ENCODE measurements around the gene NKX1-1. TPM values are rescaled to one million over a fixed set of nuclear protein-coding genes. Genes with fewer than 3 reads are reported as not detected.

Gene NKX1-1
- polyA plus RNA-seq, 1 donor (not counting 4 experiments of a cell fraction or from before 2014, with no cell fraction given) = not detected

GRCh38 chr4:1427010-1427409, 20.8 kb upstream of the NKX1-1 start:
- dilution Hi-C loops (cut with MboI; ENCODE audit: extremely low pct_ligation_motif_present, low sequenced_read_pairs) = no loop called here
- H3K27me3 ChIP-seq (ENCODE audit: control insufficient read depth, extremely low read depth, insufficient read depth, low read length) = no peaks in the 10 kb centered on the region

GRCh38 chr4:1421657-1422056, 15.4 kb upstream of the NKX1-1 start:
- FAIRE-seq (no peak), DNase-seq (ENCODE audit: low read depth, low spot score) (no peak)
- Histone ChIP-seq H3K79me2 (ENCODE audit: control insufficient read depth, insufficient read depth, low read length) (no peaks in the 10 kb centered on the region), H3K4me1 (ENCODE audit: control insufficient read depth, extremely low read depth, insufficient read depth, low read length) (no peaks in the 10 kb centered on the region), H2AFZ (ENCODE audit: control insufficient read depth, low read length) (no peak overlapping the region), H3K9me3 (ENCODE audit: control insufficient read depth, low read depth, low read length) (no peaks in the 10 kb centered on the region), H3K4me3 (ENCODE audit: control insufficient read depth in 2 of 3, extremely low read depth in 1 of 3, insufficient read depth in 2 of 3, low read depth in 1 of 3, low read length in 3 of 3) (no peak overlapping the region), H3K9ac (ENCODE audit: control insufficient read depth, extremely low read depth, insufficient read depth, low read length) (no peak overlapping the region), H4K20me1 (ENCODE audit: control insufficient read depth, extremely low read depth, insufficient read depth, low read length) (peaks cover 2% of the 10 kb centered on the region), H3K27me3 (ENCODE audit: control insufficient read depth, extremely low read depth, insufficient read depth, low read length) (peaks cover 4% of the 10 kb centered on the region), H3K36me3 (ENCODE audit: control insufficient read depth in 2 of 2, extremely low read depth in 1 of 2, insufficient read depth in 2 of 2, low read length in 2 of 2) (no peaks in the 10 kb centered on the region), H3K4me2 (ENCODE audit: control insufficient read depth, extremely low read depth, insufficient read depth, low read depth, low read length) (no peak overlapping the region), H3K27ac (ENCODE audit: control insufficient read depth, insufficient read depth, low read length) (no peak overlapping the region), H3K9me1 (ENCODE audit: control insufficient read depth, extremely low read depth, insufficient read depth, low read length) (no peaks in the 10 kb centered on the region)
- dilution Hi-C loops (cut with MboI; ENCODE audit: extremely low pct_ligation_motif_present, low sequenced_read_pairs) = loop anchor here (25.0 kb wide), 1 partner anchor 216 kb away; no protein-coding TSS in a partner anchor
- no peak for TF ChIP-seq EZH2 (IDR thresholded peaks at IDR 0.05; ENCODE audit: low read length)
- TF ChIP-seq, protein P1, sequence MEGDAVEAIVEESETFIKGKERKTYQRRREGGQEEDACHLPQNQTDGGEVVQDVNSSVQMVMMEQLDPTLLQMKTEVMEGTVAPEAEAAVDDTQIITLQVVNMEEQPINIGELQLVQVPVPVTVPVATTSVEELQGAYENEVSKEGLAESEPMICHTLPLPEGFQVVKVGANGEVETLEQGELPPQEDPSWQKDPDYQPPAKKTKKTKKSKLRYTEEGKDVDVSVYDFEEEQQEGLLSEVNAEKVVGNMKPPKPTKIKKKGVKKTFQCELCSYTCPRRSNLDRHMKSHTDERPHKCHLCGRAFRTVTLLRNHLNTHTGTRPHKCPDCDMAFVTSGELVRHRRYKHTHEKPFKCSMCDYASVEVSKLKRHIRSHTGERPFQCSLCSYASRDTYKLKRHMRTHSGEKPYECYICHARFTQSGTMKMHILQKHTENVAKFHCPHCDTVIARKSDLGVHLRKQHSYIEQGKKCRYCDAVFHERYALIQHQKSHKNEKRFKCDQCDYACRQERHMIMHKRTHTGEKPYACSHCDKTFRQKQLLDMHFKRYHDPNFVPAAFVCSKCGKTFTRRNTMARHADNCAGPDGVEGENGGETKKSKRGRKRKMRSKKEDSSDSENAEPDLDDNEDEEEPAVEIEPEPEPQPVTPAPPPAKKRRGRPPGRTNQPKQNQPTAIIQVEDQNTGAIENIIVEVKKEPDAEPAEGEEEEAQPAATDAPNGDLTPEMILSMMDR (optimal IDR thresholded peaks at IDR 0.05 in 1 of 3, IDR thresholded peaks at IDR 0.05 in 1 of 3, conservative IDR thresholded peaks at IDR 0.05 in 1 of 3; ENCODE audit: extremely low read depth in 1 of 3, insufficient read depth in 2 of 3, low read length in 3 of 3) = no peak

More at GRCh38 chr4:1427010-1427409, 20.8 kb upstream of the NKX1-1 start:
- Histone ChIP-seq H3K4me2 (ENCODE audit: control insufficient read depth, extremely low read depth, insufficient read depth, low read depth, low read length) (no peak overlapping the region), H3K4me3 (ENCODE audit: control insufficient read depth in 2 of 3, extremely low read depth in 1 of 3, insufficient read depth in 2 of 3, low read depth in 1 of 3, low read length in 3 of 3) (no peak overlapping the region), H3K4me1 (ENCODE audit: control insufficient read depth, extremely low read depth, insufficient read depth, low read length) (no peaks in the 10 kb centered on the region), H3K36me3 (ENCODE audit: control insufficient read depth in 2 of 2, extremely low read depth in 1 of 2, insufficient read depth in 2 of 2, low read length in 2 of 2) (no peaks in the 10 kb centered on the region), H3K79me2 (ENCODE audit: control insufficient read depth, insufficient read depth, low read length) (no peaks in the 10 kb centered on the region), H4K20me1 (ENCODE audit: control insufficient read depth, extremely low read depth, insufficient read depth, low read length) (no peaks in the 10 kb centered on the region), H3K9ac (ENCODE audit: control insufficient read depth, extremely low read depth, insufficient read depth, low read length) (no peak overlapping the region), H3K9me3 (ENCODE audit: control insufficient read depth, low read depth, low read length) (no peaks in the 10 kb centered on the region), H3K9me1 (ENCODE audit: control insufficient read depth, extremely low read depth, insufficient read depth, low read length) (no peaks in the 10 kb centered on the region), H2AFZ (ENCODE audit: control insufficient read depth, low read length) (no peak overlapping the region), H3K27ac (ENCODE audit: control insufficient read depth, insufficient read depth, low read length) (no peak overlapping the region)
- TF ChIP-seq EZH2 (IDR thresholded peaks at IDR 0.05; ENCODE audit: low read length) = no peak
- TF ChIP-seq, protein P1 (optimal IDR thresholded peaks at IDR 0.05 in 1 of 3, IDR thresholded peaks at IDR 0.05 in 1 of 3, conservative IDR thresholded peaks at IDR 0.05 in 1 of 3; ENCODE audit: extremely low read depth in 1 of 3, insufficient read depth in 2 of 3, low read length in 3 of 3) = no peak
- no peak for DNase-seq (ENCODE audit: low read depth, low spot score)
- no peak for FAIRE-seq
